HepG2 (cell line): ENCODE results near the gene MAGT1. TPM values are rescaled to one million over a fixed set of nuclear protein-coding genes. Genes with fewer than 3 reads are reported as not detected.
"Not testable (repeated sequence)": the region's sequence is repeated elsewhere in the genome, so short reads cannot be mapped to it uniquely, and the experiment has no call there.

Source experiments
- ATAC-seq: fragments of 200-7000 bp; cut with Tn5 transposase; 3 replicates; pipeline ENCODE4 v1.9.1; 2020; ENCODE audit warnings: mild to moderate bottlenecking, moderate library complexity
- BruUV-seq: library from RNA; stranded (reverse); fragments of 400-500 nt; replicated peaks from 2 replicates; lab custom pipeline; 2021; lab: Mats Ljungman, UMichigan
- CTCF ChIA-PET: fragments of 300-600 bp; formaldehyde crosslinking; extraction: SDS; loops from one replicate; lab custom pipeline; 2021; ENCODE audit warnings: low total read pairs, inconsistent platforms, low intra/inter-chr PET ratio; lab: Yijun Ruan, JAX
- POLR2A ChIA-PET: fragments of 350-600 bp; sonication (Branson Sonifier 250); formaldehyde crosslinking; loops from one replicate; lab custom pipeline; 2020; ENCODE audit warnings: antibody characterized with exemption, inconsistent platforms; lab: Yijun Ruan, JAX
- DNase-seq: peaks from one replicate; pipeline ENCODE4 v3.0.0-alpha.2; 2015; ENCODE audit warnings: low spot score
- FAIRE-seq: peaks from 3 replicates; lab custom pipeline; 2011; peaks lifted over from hg19 to GRCh38; lab: Jason Lieb, UNC
- H2AFZ ChIP-seq: one replicate; pipeline ENCODE4 v1.6.1; 2011; ENCODE audit warnings: low read length, inconsistent platforms
- H3K27ac ChIP-seq: fragments of 300-600 bp; 3 replicates; pipeline ENCODE4 v1.8.0; 2011; ENCODE audit warnings: mixed run types, mild to moderate bottlenecking, mixed read lengths, low read length, inconsistent platforms; ENCODE audit not compliant: insufficient read depth; ENCODE audit errors: extremely low read length
- H3K27me3 ChIP-seq, 2 experiments: fragments of 200-600 bp in 1 of 2; 2 replicates in 1 of 2; 3 replicates in 1 of 2; pipeline versions ENCODE4 v1.6.0 to v1.8.0; 2011; ENCODE audit warnings: low read length in 2 of 2, mild to moderate bottlenecking in 2 of 2, moderate library complexity in 2 of 2, inconsistent platforms in 1 of 2; ENCODE audit not compliant: insufficient read depth in 2 of 2, control insufficient read depth in 1 of 2
- H3K36me3 ChIP-seq, 2 experiments: fragments of 200-600 bp in 1 of 2; replicated peaks in 1 of 2; 2 replicates in 1 of 2; 3 replicates in 1 of 2; pipeline versions ENCODE4 v1.5.1 to v1.8.0; 2011; ENCODE audit warnings: low read length in 2 of 2, inconsistent platforms in 1 of 2; ENCODE audit not compliant: insufficient read depth in 2 of 2, control insufficient read depth in 1 of 2
- H3K4me1 ChIP-seq: 2 replicates; pipeline ENCODE4 v1.5.1; 2012; ENCODE audit warnings: low read length, inconsistent platforms; ENCODE audit not compliant: insufficient read depth
- H3K4me2 ChIP-seq: 2 replicates; pipeline ENCODE4 v1.6.0; 2011; ENCODE audit warnings: low read depth, low read length, inconsistent platforms
- H3K4me3 ChIP-seq, 3 experiments: fragments of 200-600 bp in 1 of 3; sonication (generic), shearing (Covaris generic) in 1 of 3; replicated peaks in 1 of 3; 2 replicates each; pipeline ENCODE4 v1.5.1; 2011 to 2016; ENCODE audit warnings: low read length in 3 of 3, inconsistent platforms in 2 of 3, low read depth in 2 of 3, mild to moderate bottlenecking in 2 of 3, control low read depth in 1 of 3, mixed read lengths in 1 of 3; ENCODE audit not compliant: insufficient read depth in 1 of 3
- H3K79me2 ChIP-seq: one replicate; pipeline ENCODE4 v1.6.1; 2011; ENCODE audit warnings: low read length, inconsistent platforms; ENCODE audit not compliant: insufficient read depth
- H3K9ac ChIP-seq: 2 replicates; pipeline ENCODE4 v1.6.0; 2011; ENCODE audit warnings: mild to moderate bottlenecking, low read depth, low read length, inconsistent platforms; ENCODE audit not compliant: insufficient read depth
- H3K9me3 ChIP-seq: 2 replicates; pipeline ENCODE4 v1.5.1; 2012; ENCODE audit warnings: mild to moderate bottlenecking, low read length
- H4K20me1 ChIP-seq: 2 replicates; pipeline ENCODE4 v1.6.0; 2011; ENCODE audit warnings: inconsistent platforms, mild to moderate bottlenecking, low read length, moderate library complexity; ENCODE audit not compliant: insufficient read depth
- ZNF296 ChIP-seq: sonication (generic); formaldehyde crosslinking; conservative IDR thresholded peaks from 2 replicates; pipeline ENCODE4 v1.5.0; 2020; ENCODE audit warnings: mild to moderate bottlenecking, missing genetic modification reagents
- WGBS: methylation state at CpG from one replicate; pipeline ENCODE4 v1.1.6; 2017; ENCODE audit warnings: low lambda C conversion rate; 5-methylcytosine and 5-hydroxymethylcytosine counted together
- in situ Hi-C: cut with HindIII; loops from 2 replicates; pipeline ENCODE4 v1.10.0; 2017; ENCODE audit warnings: low pct_unique_long_range_greater_than_20kb; ENCODE audit not compliant: extremely low pct_ligation_motif_present
- intact Hi-C: fragments of 100-400 bp; cut with micrococcal nuclease; formaldehyde crosslinking; loops from one replicate; pipeline ENCODE4 v1.10.0; 2022; ENCODE audit not compliant: unreplicated experiment
- polyA plus RNA-seq, 8 experiments: library from polyadenylated mRNA; depleted of rRNA in 3 of 8; stranded (reverse) in 7 of 8; unstranded in 1 of 8; fragments of >200 nt; fragmentation: Illumina TruSeq in 4 of 8; extraction: Trizol in 4 of 8; gene quantifications; 2 replicates each; pipeline versions ENCODE4 v1.2.1 to v1.2.3, GENCODE V29; 2011 to 2016; ENCODE audit warnings: low read depth in 4 of 8, missing spikeins in 1 of 8, mixed read lengths in 1 of 8; ENCODE audit not compliant: insufficient read depth in 1 of 8
- total RNA-seq, 5 experiments: library from RNA; depleted of rRNA; stranded (reverse); fragments of >200 nt; fragmentation: Illumina TruSeq; extraction: Trizol; gene quantifications; 2 replicates each; pipeline ENCODE4 v1.2.3, GENCODE V29; 2016; ENCODE audit warnings: low read depth in 1 of 5

MAGT1 gene
- total and polyA plus RNA-seq, 2 of the 13 experiments (the other 11 are each of a cell fraction or from before 2014, with no cell fraction given): 38.0 to 75.0 TPM

- H3K79me2 ChIP-seq, FAIRE-seq, H3K4me3 ChIP-seq, H3K36me3 ChIP-seq, H3K4me2 ChIP-seq, H3K27me3 ChIP-seq, ATAC-seq, H3K27ac ChIP-seq, POLR2A ChIA-PET, DNase-seq, CTCF ChIA-PET, H4K20me1 ChIP-seq, H3K9me3 ChIP-seq, H3K9ac ChIP-seq, intact Hi-C loops, BruUV-seq, H2AFZ ChIP-seq: not testable (repeated sequence)
- in situ Hi-C loops: loop anchor here (25.0 kb wide), 1 partner anchor 193 kb away; the partner anchor contains the start of gene PGK1
- H3K4me1 ChIP-seq: peaks cover 15% of the 10 kb centered on the region
- 96% methylated on average over 6 of the region's 6 CpGs for WGBS
These were observed 24.1 kb upstream of the MAGT1 start for GRCh38 chrX:77919370-77919769.

- ChIA-PET POLR2A (no interaction called here), CTCF (no interaction called here)
- Histone ChIP-seq H3K4me3 (no peak overlapping the region), H2AFZ (no peak overlapping the region), H3K36me3 (no peaks in the 10 kb centered on the region), H3K27me3 (no peaks in the 10 kb centered on the region), H3K27ac (no peak overlapping the region), H3K9me3 (no peaks in the 10 kb centered on the region), H3K4me2 (no peak overlapping the region), H3K4me1 (peaks cover 15% of the 10 kb centered on the region), H3K9ac (no peak overlapping the region), H4K20me1 (no peaks in the 10 kb centered on the region), H3K79me2 (no peaks in the 10 kb centered on the region)
- DNase-seq: no peak
- TF ChIP-seq ZNF296 (CRISPR knock-in tag): no peak
- FAIRE-seq: no peak
- BruUV-seq: no TSS peak
- in situ Hi-C loops (loop anchor here (25.0 kb wide), 1 partner anchor 194 kb away; the partner anchor contains the start of gene PGK1), intact Hi-C loops (no loop called here)
- ATAC-seq: no peak
- 88% methylated on average over 2 of the region's 3 CpGs for WGBS
These were observed 23.3 kb upstream of the MAGT1 start for GRCh38 chrX:77918568-77918967.
